GM19455 (cell line): ENCODE data around the gene GPC3.

Source experiments
- ATAC-seq: cut with Tn5 transposase; IDR thresholded peaks from one replicate; pipeline ENCODE4 v1.9.1; 2021; ENCODE audit not compliant: unreplicated experiment

GPC3 gene

GRCh38 chrX:133933316-133933715 is 52.1 kb downstream of the GPC3 start:
- ATAC-seq: no peak

GRCh38 chrX:133929836-133930464 is 55.4 kb downstream of the GPC3 start:
- ATAC-seq: no peak

- ATAC-seq: no peak
These were observed 57.0 kb downstream of the GPC3 start for GRCh38 chrX:133928365-133928764.

- no peak for ATAC-seq
These were observed 58.6 kb downstream of the GPC3 start for GRCh38 chrX:133926809-133927208.

GRCh38 chrX:133926099-133926498 is 59.3 kb downstream of the GPC3 start:
- no peak for ATAC-seq

- ATAC-seq: no peak
These were observed 60.8 kb downstream of the GPC3 start for GRCh38 chrX:133924548-133924947.

GRCh38 chrX:133923548-133923947 is 61.8 kb downstream of the GPC3 start:
- no peak for ATAC-seq

- ATAC-seq: no peak
These were observed 62.3 kb downstream of the GPC3 start for GRCh38 chrX:133923113-133923512.

- ATAC-seq: no peak
These were observed 63.0 kb downstream of the GPC3 start for GRCh38 chrX:133922390-133922771.

- peak; percentile 54 for ATAC-seq
These were observed 63.5 kb downstream of the GPC3 start for GRCh38 chrX:133921764-133922389.

GRCh38 chrX:133921086-133921485 is 64.3 kb downstream of the GPC3 start:
- no peak for ATAC-seq

GRCh38 chrX:133918361-133918771 is 67.0 kb downstream of the GPC3 start:
- no peak for ATAC-seq

GRCh38 chrX:133916984-133917722 is 68.2 kb downstream of the GPC3 start:
- no peak for ATAC-seq

GRCh38 chrX:133913658-133914388 is 71.6 kb downstream of the GPC3 start:
- ATAC-seq: no peak

GRCh38 chrX:133913009-133913408 is 72.4 kb downstream of the GPC3 start:
- ATAC-seq: no peak

- no peak for ATAC-seq
These were observed 73.4 kb downstream of the GPC3 start for GRCh38 chrX:133911825-133912495.

GRCh38 chrX:133910539-133910938 is 74.9 kb downstream of the GPC3 start:
- no peak for ATAC-seq

GRCh38 chrX:133909888-133910287 is 75.5 kb downstream of the GPC3 start:
- no peak for ATAC-seq

GRCh38 chrX:133908223-133908955 is 77.0 kb downstream of the GPC3 start:
- ATAC-seq: no peak

GRCh38 chrX:133907606-133908005 is 77.8 kb downstream of the GPC3 start:
- no peak for ATAC-seq
